Esophagus muscularis mucosa (tissue), 3 donors: ENCODE results near the gene SLC7A14.

ENCODE experiments used
- CTCF ChIP-seq, 3 experiments: fragments of 200-600 bp in 2 of 3; fragments of 450-650 bp in 1 of 3; sonication (generic) in 2 of 3; IDR thresholded peaks; one replicate each; pipeline ENCODE4 v1.5.1; 2017 to 2019; ENCODE audit warnings: antibody characterized with exemption in 3 of 3, mild to moderate bottlenecking in 2 of 3, moderate library complexity in 1 of 3
- POLR2A ChIP-seq: fragments of 450-650 bp; IDR thresholded peaks from one replicate; pipeline ENCODE4 v1.6.1; 2017; ENCODE audit warnings: antibody characterized with exemption, moderate library complexity, mild to moderate bottlenecking, low read depth
- POLR2AphosphoS5 ChIP-seq, 2 donors: sonication (generic); formaldehyde crosslinking; IDR thresholded peaks; one replicate each; pipeline ENCODE4 v1.6.1; 2017; ENCODE audit warnings: antibody characterized with exemption in 2 of 2

- no peak for TF ChIP-seq POLR2A
- no peak for TF ChIP-seq CTCF (IDR thresholded peaks at IDR 0.05)
- no peak for TF ChIP-seq POLR2AphosphoS5 (IDR thresholded peaks at IDR 0.05)
Observed at GRCh38 chr3:170454509-170454908, 131.4 kb downstream of the SLC7A14 start.
